ENCODE data around the gene C19orf38.
"Not testable (repeated sequence)": the region's sequence is repeated elsewhere in the genome, so short reads cannot be mapped to it uniquely, and the experiment has no call there.

Gene C19orf38

GRCh38 chr19:10823690-10824089 lies 24.5 kb upstream of the C19orf38 start:
- no peak for DNase-seq (ENCODE audit: low spot score)

- DNase-seq (ENCODE audit: low spot score) = no peak
Measured at GRCh38 chr19:10826231-10826630, 22.0 kb upstream of the C19orf38 start.

GRCh38 chr19:10826846-10827245 lies 21.4 kb upstream of the C19orf38 start:
- no peak for DNase-seq (ENCODE audit: low spot score)

- no peak for DNase-seq (ENCODE audit: low spot score)
Measured at GRCh38 chr19:10828981-10829821, 19.0 kb upstream of the C19orf38 start.

- DNase-seq (ENCODE audit: low spot score) = no peak
Measured at GRCh38 chr19:10829967-10830366, 18.2 kb upstream of the C19orf38 start.

- no peak for DNase-seq (ENCODE audit: low spot score)
Measured at GRCh38 chr19:10830370-10830769, 17.8 kb upstream of the C19orf38 start.

GRCh38 chr19:10830931-10831779 lies 17.1 kb upstream of the C19orf38 start:
- DNase-seq (ENCODE audit: low spot score) = no peak

GRCh38 chr19:10831987-10832938 lies 16.0 kb upstream of the C19orf38 start:
- no peak for DNase-seq (ENCODE audit: low spot score)

GRCh38 chr19:10832939-10833296 lies 15.3 kb upstream of the C19orf38 start:
- DNase-seq (ENCODE audit: low spot score) = no peak

GRCh38 chr19:10835089-10835753 lies 13.0 kb upstream of the C19orf38 start:
- peak; percentile 100 for DNase-seq (ENCODE audit: low spot score)

GRCh38 chr19:10835754-10836478 lies 12.3 kb upstream of the C19orf38 start, which contains the start of gene TMED1:
Gene TMED1 (minus strand): TSS chr19:10836212. CDS start chr19:10836191, 21 bp downstream.
- DNase-seq (ENCODE audit: low spot score) = peak; percentile 91

GRCh38 chr19:10836479-10837330 lies 11.5 kb upstream of the C19orf38 start:
- peak; percentile 88 for DNase-seq (ENCODE audit: low spot score)

GRCh38 chr19:10837649-10838048 lies 10.6 kb upstream of the C19orf38 start:
- DNase-seq (ENCODE audit: low spot score) = not testable (repeated sequence)

- no peak for DNase-seq (ENCODE audit: low spot score)
Measured at GRCh38 chr19:10838377-10838776, 9.8 kb upstream of the C19orf38 start.

- DNase-seq (ENCODE audit: low spot score) = no peak
Measured at GRCh38 chr19:10839114-10840050, 8.8 kb upstream of the C19orf38 start.

GRCh38 chr19:10842788-10843187 lies 5.4 kb upstream of the C19orf38 start:
- no peak for DNase-seq (ENCODE audit: low spot score)

GRCh38 chr19:10846500-10847202 lies 1.6 kb upstream of the C19orf38 start:
- no peak for DNase-seq (ENCODE audit: low spot score)

GRCh38 chr19:10850631-10851030 lies 2.4 kb downstream of the C19orf38 start:
- no peak for DNase-seq (ENCODE audit: low spot score)

Measured in COLO829 (cell line).